ENCODE data around the gene IREB2.
"Not testable (repeated sequence)": the region's sequence is repeated elsewhere in the genome, so short reads cannot be mapped to it uniquely, and the experiment has no call there.

Gene IREB2

DNA sequence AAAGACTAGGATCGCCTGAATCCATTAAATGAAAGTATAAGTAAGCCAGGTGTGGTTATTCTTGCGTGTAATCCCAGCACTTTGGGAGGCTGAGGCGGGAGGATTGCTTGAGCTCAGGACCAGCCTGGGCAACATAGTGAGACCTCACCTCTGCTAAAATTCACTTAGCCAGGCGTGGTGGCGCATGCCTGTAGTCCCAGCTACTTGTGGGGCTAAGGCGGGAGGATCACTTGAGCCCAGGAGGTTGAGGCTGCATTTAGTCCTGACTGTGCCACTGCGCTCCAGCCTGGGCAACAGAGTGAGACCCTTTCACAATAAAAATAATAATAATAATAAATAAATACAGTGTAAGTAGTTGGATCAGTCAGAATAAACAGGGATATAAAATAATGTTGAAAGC is 43.9 kb downstream of the IREB2 start:
- DNase-seq (ENCODE audit: low read depth) = no peak

DNA sequence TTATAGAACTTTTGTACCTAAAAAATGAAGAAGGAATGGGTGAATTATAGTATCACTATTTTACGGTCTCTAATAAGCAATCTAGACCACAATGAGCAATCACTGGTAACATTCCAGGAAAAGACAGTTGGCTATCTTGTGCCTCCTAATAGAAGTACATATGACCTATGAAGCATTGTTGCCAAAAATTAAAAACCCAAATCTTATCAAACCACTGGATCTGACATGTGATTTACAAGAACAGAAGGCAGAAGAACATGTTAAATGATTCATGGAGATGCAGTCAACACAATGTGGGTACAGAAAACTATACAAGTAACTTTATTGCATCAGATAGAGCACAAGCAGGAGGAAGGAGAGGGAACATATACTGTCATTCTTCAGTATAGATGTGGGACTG is 54.9 kb downstream of the IREB2 start:
- no peak for DNase-seq (ENCODE audit: low read depth)

DNA sequence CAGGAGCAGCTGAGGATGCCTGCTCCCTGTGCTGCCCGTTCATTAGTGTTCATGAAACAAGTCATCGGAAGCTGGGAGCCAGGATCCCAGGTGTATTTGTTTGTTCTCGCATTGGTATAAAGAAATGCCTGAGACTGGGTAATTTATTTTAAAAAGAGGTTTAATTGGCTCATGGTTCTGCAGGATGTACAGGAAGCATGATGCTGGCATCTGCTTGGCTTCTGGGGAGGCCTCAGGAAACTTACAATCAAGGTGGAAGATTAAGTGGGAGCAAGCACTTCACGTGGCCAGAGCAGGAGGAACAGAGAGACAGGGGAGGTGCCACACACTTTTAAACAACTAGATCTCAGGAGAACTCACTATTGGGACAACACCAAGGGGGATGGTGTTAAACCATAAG is 63.8 kb downstream of the IREB2 start:
- DNase-seq (ENCODE audit: low read depth) = no peak

DNA sequence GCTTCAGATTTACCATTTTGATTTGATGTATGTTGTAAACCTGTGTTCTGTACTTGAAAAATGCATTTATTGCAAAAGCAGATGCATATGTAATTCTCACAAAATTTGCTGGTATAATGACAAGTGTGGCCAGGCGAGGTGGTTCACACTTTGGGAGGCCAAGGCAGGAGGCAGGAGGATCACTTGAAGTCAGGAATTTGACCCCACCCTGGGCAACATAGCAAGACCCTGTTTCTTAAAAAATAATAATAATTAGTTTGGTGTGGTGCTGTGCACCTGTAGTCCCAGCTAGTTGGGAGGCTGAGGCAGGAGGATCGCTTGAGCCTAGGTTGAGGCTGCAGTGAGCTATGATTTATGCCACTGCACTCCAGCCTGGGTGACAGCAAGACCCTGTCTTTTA is 64.6 kb downstream of the IREB2 start:
- no peak for DNase-seq (ENCODE audit: low read depth)

DNA sequence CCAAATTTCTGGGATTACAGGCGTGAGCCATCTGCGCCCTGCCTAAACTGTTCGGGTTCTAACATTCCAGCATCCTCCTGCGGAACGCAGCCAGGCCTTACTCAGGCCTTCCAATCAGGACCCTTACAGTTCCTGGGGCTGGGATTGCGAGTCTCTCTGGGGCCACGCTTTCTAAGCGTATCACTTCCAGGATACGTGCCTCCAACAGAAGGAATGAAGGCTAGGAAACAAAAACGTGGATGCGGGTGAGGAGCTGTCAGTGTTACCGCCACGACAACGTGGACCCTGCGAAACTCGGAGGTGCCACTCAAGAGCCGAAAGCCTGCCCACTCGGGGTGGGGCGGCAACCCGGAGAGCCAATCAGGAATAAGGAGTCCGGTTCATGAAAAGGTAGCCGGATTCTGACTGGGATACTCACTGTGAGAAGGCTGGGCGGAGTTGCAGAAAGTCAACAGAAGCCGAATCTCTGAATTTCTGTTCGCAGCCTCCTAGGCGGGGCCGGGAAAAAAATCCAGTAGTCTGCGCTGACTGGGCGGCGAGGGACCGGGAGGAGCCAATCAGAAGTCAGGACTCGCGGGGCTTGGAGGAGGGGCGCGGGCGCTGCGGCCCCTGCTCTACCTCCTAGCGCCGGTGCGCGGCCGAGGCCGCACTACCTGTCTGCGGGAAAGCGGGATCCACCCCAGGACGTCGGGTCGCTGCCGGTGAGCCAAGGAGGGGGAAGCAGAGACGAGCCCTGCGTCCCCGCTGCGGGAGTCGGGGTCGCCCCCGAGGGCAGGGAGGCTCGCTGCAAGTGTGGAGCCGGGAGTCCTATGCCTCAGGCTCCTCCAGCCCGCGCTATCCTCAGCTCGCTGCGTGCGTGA is 69.2 kb downstream of the IREB2 start, which contains the start of gene HYKK:
Gene HYKK (plus strand): TSS at position 607 of the 860 bp plus-strand sequence. CDS start 5,512 bp downstream, outside the sequence.
- DNase-seq (ENCODE audit: low read depth) = peak; percentile 76

DNA sequence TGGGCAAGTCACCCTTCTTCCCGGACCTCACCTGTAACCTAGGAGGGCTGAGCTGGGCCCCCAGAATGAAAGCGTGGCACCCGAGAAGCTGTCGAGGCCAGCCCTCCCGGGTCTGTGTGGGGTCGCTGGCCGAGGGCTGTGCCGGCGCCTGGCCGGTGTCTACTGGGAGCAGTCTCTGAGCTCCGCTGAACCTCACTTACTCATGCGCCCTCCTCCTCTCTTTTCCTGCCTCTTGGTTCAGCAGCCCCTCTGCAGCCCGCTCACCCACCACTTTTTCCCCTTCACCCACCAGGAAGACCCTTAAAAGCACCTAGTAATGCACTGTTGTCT is 69.8 kb downstream of the IREB2 start:
- no peak for DNase-seq (ENCODE audit: low read depth)

DNA sequence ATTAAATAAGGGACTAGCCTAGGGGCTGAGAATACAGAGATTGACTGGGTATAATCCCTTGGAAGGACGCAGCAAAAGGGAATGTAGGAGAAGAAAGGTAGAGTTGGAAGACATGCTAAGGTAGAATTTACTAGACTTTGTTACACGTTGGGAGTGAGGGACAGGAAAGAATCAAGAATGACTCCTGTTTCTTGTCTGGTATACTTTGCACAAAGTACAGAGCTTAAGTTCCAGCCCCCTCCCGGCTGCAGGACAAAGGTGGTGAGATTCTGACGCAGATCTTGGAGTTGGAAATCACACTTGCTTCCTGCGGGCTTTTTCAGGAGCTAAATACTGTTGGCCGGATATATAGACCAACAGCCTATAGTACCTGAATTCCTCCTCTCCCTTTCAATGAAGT is 70.3 kb downstream of the IREB2 start:
- no peak for DNase-seq (ENCODE audit: low read depth)

DNA sequence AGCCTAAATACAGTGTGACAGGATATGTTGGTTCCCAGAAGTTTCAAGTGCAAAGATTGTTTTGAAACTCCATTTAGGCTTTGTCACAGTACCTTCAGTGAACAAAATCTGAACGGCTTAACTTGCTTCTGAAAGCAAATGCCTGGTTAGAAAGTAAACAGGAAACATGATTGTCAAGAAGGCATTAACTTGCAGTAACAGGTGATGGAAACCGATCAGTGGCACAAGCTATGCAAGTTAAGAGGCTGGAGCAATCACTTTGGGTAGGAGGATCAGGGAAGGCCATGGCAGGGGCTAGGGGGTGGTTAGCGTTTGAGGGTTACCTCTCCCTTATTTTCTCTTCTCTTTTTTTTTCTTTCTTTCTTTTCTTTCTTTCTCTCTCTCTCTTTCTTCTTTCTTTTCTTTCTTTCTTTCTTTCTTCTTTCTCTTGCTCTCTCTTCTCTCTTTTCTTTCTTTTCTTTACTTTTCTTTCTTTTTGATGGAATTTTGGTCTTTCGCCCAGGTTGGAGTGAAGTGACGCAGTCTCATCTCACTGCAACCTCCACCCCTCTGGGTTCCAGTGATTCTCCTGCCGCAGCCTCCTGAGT is 71.8 kb downstream of the IREB2 start:
- no peak for DNase-seq (ENCODE audit: low read depth)

DNA sequence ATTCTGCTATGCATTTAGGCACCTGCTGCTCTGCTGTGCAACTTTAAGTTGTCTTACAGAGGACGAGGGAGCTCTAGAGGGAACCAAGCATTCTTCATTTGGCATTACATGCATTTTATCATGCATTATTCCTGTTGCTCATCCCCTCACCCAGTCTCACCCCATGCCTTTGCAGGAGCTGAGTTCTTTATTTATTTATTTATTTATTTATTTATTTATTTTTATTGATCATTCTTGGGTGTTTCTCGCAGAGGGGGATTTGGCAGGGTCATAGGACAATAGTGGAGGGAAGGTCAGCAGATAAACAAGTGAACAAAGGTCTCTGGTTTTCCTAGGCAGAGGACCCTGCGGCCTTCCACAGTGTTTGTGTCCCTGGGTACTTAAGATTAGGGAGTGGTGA is 82.0 kb downstream of the IREB2 start:
- not testable (repeated sequence) for DNase-seq (ENCODE audit: low read depth)

DNA sequence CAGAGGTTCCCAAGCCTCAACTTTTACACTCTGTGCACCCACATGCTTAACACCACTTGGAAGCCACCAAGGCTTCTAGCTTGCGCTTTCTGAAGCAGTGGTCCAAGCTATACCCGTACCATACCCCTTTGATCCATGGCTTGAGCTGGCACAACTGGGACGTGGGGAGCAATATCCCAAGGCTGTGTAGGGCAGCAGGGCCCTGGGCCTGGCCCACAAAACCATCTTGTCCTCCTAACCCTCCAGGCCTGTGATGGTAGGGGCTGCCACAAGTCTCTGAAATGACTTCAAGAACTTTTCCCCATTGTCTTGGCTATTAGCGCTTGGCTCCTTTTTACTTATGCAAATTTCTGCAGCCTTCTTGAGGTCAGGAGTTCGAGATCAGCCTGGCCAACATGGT is 86.2 kb downstream of the IREB2 start:
- DNase-seq (ENCODE audit: low read depth) = no peak

DNA sequence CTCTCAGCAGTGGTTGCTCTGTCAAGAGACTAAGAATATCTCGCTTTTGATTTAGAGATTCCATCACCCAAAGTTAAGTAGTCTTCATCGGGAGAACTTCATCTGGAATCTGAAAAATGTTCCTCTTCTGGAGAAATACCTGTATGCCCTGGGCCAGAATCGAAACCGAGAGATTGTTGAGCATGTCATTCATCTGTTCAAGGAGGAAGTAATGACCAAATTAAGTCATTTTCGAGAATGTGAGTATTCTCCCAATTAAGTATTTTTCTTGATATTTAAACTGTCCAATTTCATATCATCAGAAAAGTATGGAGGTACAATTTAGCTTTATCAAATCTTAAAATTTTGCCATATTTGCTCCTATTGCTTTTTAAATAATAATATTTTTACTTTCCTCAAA is 89.3 kb downstream of the IREB2 start:
- no peak for DNase-seq (ENCODE audit: low read depth)

DNA sequence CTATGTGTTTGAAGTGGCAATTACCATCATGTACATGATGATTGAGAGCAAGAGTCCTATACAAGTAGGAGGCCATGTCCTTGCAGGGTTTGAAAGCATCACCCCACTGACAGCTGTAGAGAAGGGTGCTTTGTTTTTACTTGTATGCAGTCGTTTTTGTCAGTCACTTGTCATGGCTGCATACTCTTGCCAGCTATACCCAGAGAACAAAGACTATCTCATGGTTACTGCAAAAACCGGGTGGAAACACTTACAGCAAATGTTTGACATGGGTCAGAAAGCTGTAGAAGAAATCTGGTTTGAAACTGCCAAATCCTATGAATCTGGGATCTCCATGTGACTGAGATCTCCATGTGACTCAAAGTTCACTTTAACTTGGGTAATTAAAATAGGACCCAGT is 95.3 kb downstream of the IREB2 start:
- no peak for DNase-seq (ENCODE audit: low read depth)

DNA sequence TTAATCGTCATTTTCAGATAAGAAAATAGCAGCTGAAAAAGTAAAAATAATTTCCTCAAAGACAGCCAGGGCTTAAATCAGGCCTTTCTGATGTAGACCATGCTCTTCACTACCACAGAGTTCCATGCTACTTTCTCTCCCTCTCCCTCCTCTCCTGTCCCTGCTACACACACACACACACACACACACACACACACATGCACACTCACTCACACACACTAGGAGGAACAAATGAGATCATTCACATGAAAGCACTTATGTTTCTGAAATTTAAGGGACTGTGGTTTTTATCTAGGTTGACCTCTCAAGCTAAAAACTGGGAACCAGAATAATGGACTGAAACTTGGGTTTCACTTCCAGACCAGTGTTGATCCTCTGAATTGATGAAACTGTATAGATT is 98.1 kb downstream of the IREB2 start:
- DNase-seq (ENCODE audit: low read depth) = no peak

DNA sequence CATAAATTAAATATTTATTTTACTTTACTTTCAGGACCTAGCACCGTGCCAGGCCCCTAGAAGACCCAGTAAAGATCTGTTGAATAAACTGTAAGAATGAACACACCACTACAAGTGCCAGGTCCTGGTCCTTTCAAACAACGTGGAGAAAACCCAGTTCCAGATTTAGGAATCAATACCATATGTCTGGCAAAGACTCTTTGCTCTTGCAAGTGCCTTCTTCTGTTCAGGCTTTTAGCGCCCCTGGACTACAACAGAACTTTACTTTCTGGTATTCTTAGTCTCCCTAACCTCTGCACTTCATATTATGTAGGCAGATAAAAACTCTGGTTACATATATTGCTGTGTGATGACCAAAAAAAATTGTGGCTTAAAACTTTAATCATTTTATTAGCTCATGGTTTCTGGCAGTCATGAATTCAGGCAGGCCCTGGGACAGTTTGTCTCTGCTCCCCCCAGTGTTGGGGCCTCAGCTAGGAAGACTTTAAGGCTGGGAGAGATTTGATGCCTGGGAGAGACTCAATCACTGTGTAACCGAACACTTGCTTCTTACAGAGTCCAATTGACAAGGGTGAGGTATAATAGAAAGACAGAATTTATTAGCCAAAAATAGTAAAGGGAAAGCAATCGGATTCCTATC is 99.4 kb downstream of the IREB2 start:
- no peak for DNase-seq (ENCODE audit: low read depth)

DNA sequence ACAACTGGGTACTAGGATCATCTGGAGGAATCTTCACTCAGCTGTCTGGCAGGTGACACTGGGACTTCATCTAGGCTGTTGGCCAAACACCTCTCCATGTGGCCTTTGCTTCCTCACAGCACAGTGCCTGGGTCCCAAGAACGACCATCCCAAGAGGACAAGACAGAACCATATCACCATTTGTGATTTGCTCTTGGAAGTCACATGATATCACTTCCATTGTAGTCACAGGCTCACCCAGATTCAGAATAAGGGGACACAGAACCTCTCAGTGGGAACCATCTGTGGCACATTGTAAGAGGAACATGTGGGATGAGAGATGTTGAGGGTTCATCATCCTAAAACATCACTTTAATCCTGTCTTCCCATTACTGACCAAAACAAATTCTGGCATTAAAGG is 100.3 kb downstream of the IREB2 start:
- DNase-seq (ENCODE audit: low read depth) = no peak

DNA sequence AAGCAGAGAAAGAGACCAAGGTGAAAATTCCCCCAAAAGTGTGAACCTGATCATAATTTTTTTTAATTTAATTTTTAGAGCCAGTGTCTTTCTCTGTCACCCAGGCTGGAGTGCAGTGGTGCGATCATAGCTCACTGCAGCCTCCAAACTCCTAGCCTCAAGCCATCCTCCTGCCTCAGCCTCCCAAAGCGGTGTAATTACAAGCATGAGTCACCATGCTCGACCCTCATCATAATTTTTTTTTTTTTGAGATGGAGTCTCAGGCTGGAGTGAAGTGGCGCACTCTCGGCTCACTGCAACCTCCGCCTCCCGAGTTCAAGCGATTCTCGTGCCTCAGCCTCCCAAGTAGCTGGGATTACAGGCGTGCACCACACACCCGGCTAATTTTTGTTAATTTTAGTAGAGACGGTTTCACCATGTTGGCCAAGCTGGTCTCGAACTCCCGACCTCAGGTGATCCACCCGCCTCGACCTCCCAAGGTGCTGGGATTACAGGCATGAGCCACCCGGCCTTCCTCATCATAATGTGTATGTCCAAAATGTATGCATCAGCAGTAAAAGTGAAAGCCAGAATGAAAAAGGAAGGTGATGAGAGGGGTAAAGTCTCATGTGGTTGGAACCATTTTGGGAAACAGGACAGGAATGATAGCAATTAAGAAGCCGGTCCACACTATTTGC is 101.6 kb downstream of the IREB2 start:
- not testable (repeated sequence) for DNase-seq (ENCODE audit: low read depth)

DNA sequence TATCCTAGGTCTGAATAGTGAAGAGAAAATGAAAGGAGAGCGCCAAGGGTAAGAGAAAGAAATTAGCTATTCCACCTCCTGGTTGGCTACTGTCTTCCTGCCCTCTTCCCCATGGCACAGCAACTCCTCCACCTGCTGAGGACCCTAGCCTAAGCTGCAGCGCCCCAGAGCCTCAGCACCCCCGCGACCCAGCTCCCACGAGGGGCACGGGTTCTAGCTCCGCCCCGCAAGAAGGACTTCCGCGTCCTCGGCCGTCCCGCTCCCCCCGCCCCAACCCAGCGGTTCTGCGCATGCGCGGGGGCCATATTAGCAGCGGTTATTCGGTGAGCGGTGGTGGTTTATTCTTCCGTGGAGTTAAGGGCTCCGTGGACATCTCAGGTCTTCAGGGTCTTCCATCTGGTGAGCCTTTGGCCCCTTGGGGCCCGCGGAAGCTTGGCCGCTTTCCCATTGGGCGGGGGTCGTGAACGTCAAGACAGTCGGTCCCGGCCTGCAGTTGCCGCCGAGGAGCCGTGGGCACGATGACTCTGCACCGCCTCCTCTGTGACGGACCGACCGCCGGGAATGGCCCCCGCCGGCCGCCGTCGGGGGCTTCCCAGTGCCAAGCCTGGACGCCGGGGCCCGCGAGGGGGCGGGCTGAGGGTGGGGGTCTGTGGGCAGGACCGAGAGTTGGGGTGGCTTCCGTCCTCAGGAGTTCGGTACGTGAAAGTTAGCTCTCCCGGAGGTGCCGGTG is 102.3 kb downstream of the IREB2 start, which contains the start of gene PSMA4:
Gene PSMA4 (plus strand): TSS at position 304 of the 730 bp plus-strand sequence. CDS start 1,484 bp downstream, outside the sequence.
- DNase-seq (ENCODE audit: low read depth) = peak; percentile 94

DNA sequence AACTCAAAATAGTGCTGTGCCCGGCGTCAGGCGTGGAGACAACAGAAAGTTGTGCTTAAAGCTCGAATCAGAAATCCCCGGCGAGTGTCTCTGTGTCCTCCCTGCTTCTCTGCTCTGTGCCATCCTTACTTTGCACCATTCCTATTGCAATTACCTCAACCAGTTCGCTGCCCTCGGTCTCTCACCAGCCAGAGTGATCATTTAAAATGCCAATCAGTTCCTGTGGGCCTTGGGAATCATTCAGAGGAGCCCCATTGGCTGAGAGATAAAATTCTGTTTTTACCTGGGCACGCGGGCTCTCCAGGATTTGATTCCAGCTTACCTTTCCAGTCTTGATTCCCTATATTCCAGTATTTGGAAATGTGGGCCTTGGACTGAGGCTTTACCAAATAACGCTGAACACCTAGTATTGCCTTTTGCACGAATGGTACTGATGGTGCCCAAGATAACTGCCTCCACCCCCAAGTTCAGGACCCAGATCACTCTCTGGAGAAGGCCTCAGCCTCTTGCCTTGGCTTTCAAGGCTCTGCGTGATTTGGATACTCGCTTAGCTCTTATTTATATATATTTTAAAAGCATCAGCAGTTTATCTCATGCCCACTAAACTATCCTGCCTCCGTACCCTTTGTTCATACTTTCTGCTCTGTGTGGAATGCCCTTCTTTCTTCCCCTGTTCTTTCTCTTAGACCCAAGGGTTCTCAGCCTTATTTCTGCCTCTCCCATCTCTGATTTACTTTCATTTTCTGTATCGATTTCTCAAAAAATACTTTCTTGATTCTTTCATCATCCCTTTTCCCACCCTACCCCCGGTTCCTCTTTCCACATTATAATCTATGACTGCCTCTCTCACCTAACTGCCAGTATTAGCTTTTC is 103.1 kb downstream of the IREB2 start:
- peak; percentile 10 for DNase-seq (ENCODE audit: low read depth)

DNA sequence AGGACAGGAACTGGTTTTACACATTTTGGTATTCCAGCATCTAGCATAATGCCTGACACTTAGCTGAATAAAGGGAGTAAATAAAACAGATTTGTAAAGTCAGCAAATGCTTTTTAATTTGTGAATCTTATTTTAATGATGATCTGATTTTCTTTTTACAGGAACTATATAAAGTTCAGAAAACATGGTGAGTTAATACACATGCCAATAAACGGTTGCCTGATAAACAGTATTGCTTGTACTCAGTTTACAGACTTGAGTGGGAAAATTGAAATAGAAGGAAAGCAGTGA is 103.7 kb downstream of the IREB2 start:
- DNase-seq (ENCODE audit: low read depth) = no peak

DNA sequence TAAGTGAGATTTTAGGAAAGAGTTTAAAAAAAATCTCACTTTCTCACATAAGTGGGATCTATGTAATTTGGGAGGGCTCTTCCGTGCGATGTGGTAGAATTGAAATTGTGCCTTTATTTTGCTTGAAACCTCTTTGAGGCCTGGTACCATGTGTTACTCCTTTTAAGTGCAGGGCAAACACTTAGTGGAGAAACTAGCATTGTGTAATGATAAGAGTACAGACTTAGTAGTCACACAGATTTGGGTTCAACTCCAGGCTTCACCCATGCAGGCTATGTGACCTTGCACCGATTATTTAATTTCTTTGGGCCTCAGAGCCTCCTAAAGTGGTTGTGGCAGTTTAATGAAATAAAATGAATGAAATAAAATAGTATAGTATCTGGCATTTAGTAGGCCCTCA is 104.6 kb downstream of the IREB2 start:
- DNase-seq (ENCODE audit: low read depth) = no peak

DNA sequence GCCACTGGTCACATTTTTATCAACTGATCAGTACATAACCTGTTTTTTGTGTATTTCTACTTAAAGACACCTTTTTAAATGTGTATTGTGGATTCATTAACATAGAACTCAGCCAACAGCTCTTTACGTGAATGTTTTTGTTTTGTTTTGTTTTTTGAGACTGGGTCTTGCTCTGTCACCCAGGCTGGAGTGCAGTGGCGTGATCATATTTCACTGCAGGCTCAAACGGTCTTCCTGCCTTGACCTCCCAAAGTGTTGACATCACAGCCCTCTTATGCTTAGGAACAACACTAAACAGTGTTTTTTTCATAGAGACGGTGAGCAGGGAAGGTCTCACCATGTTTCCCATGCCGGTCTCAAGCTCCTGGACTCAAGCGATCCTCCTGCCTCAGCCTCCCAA is 112.2 kb downstream of the IREB2 start:
- no peak for DNase-seq (ENCODE audit: low read depth)

All from activated T-cell treated with anti-CD3 and anti-CD28 coated beads for 24 hours (primary cell).